Keratinocyte (primary cell): ENCODE data around the gene DOCK3.

Experiments used
- EZH2 ChIP-seq: IDR thresholded peaks from one replicate; pipeline ENCODE4 v1.6.1; 2012; ENCODE audit warnings: inconsistent platforms, mild to moderate bottlenecking, low read length, moderate library complexity
- TF ChIP-seq, protein P1 (sequence below), 3 experiments: IDR thresholded peaks in 1 of 3; conservative IDR thresholded peaks in 1 of 3; optimal IDR thresholded peaks in 1 of 3; 2 replicates in 2 of 3; 3 replicates in 1 of 3; pipeline versions ENCODE3 to v1.5.1; 2011; ENCODE audit warnings: low read length in 3 of 3, mild to moderate bottlenecking in 3 of 3, moderate library complexity in 2 of 3, control low read depth in 1 of 3, inconsistent platforms in 1 of 3; ENCODE audit not compliant: insufficient read depth in 2 of 3; ENCODE audit errors: extremely low read depth in 1 of 3

GRCh38 chr3:51380601-51381332, 706.0 kb downstream of the DOCK3 start:
- TF ChIP-seq, protein P1, sequence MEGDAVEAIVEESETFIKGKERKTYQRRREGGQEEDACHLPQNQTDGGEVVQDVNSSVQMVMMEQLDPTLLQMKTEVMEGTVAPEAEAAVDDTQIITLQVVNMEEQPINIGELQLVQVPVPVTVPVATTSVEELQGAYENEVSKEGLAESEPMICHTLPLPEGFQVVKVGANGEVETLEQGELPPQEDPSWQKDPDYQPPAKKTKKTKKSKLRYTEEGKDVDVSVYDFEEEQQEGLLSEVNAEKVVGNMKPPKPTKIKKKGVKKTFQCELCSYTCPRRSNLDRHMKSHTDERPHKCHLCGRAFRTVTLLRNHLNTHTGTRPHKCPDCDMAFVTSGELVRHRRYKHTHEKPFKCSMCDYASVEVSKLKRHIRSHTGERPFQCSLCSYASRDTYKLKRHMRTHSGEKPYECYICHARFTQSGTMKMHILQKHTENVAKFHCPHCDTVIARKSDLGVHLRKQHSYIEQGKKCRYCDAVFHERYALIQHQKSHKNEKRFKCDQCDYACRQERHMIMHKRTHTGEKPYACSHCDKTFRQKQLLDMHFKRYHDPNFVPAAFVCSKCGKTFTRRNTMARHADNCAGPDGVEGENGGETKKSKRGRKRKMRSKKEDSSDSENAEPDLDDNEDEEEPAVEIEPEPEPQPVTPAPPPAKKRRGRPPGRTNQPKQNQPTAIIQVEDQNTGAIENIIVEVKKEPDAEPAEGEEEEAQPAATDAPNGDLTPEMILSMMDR (optimal IDR thresholded peaks at IDR 0.05 in 1 of 3, IDR thresholded peaks at IDR 0.05 in 1 of 3, conservative IDR thresholded peaks at IDR 0.05 in 1 of 3; ENCODE audit: extremely low read depth in 1 of 3, insufficient read depth in 2 of 3, low read length in 3 of 3) = no peak
- no peak for TF ChIP-seq EZH2
